CD4-positive, alpha-beta T cell (primary cell): ENCODE data around the gene PCSK2. TPM values are rescaled to one million over a fixed set of nuclear protein-coding genes. Genes with fewer than 3 reads are reported as not detected.
A peak's percentile ranks its signal among the peaks of the same experiment; 100 is the strongest.

ENCODE experiments used
- ATAC-seq: fragments of 200-7000 bp; cut with Tn5 transposase; one replicate; pipeline ENCODE4 v1.10.0; 2022; ENCODE audit warnings: mild to moderate bottlenecking; ENCODE audit not compliant: poor library complexity
- CTCF ChIA-PET: fragments of 350-600 bp; sonication (Branson Sonifier 250); formaldehyde crosslinking; loops from one replicate; lab custom pipeline; 2021; ENCODE audit warnings: antibody characterized with exemption, inconsistent platforms; lab: Charles Lee
- POLR2A ChIA-PET: fragments of 350-600 bp; sonication (Branson Sonifier 250); formaldehyde crosslinking; loops from one replicate; lab custom pipeline; 2021; ENCODE audit warnings: antibody characterized with exemption, inconsistent platforms; lab: Charles Lee
- DNase-seq, 14 experiments: peaks; one replicate each; pipeline ENCODE4 v3.0.0-alpha.2; 2013 to 2020; ENCODE audit warnings: mixed read lengths in 2 of 14
- H3K27ac ChIP-seq, 2 donors: one replicate each; pipeline versions ENCODE4 v1.5.1 to v1.7.0; 2013; ENCODE audit warnings: low read length in 2 of 2, low read depth in 1 of 2, mild to moderate bottlenecking in 1 of 2
- H3K27me3 ChIP-seq, 2 experiments: 1 replicate in 1 of 2; 2 replicates in 1 of 2; pipeline versions ENCODE4 v1.6.1 to v1.7.0; 2013; ENCODE audit warnings: low read length in 2 of 2, control low read depth in 1 of 2, mild to moderate bottlenecking in 1 of 2, moderate library complexity in 1 of 2; ENCODE audit not compliant: insufficient read depth in 2 of 2, control insufficient read depth in 1 of 2
- H3K36me3 ChIP-seq: one replicate; pipeline ENCODE4 v1.6.1; 2013; ENCODE audit warnings: low read length, control low read depth; ENCODE audit not compliant: insufficient read depth
- H3K4me1 ChIP-seq: one replicate; pipeline ENCODE4 v1.6.1; 2013; ENCODE audit warnings: low read length, control low read depth; ENCODE audit not compliant: insufficient read depth
- H3K4me3 ChIP-seq: one replicate; pipeline ENCODE4 v1.5.1; 2013; ENCODE audit warnings: mild to moderate bottlenecking, low read length, moderate library complexity
- H3K9me3 ChIP-seq, 2 experiments: 1 replicate in 1 of 2; 2 replicates in 1 of 2; pipeline versions ENCODE4 v1.6.1 to v1.7.0; 2013; ENCODE audit warnings: low read length in 2 of 2, mild to moderate bottlenecking in 2 of 2, control low read depth in 1 of 2, moderate library complexity in 1 of 2; ENCODE audit not compliant: control insufficient read depth in 1 of 2, insufficient read depth in 1 of 2
- H3K27ac Mint-ChIP-seq: one replicate; pipeline ENCODE4 v1.8.0; 2020; ENCODE audit warnings: mixed read lengths
- H3K27me3 Mint-ChIP-seq: one replicate; pipeline ENCODE4 v1.8.0; 2021; ENCODE audit warnings: mixed read lengths
- H3K36me3 Mint-ChIP-seq: one replicate; pipeline ENCODE4 v1.8.0; 2021; ENCODE audit warnings: low read depth, mixed read lengths
- H3K4me1 Mint-ChIP-seq: one replicate; pipeline ENCODE4 v1.8.0; 2021; ENCODE audit warnings: low read depth, mixed read lengths
- H3K4me3 Mint-ChIP-seq: one replicate; pipeline ENCODE4 v1.8.0; 2020; ENCODE audit warnings: mild to moderate bottlenecking, mixed read lengths
- H3K9me3 Mint-ChIP-seq: one replicate; pipeline ENCODE4 v1.8.0; 2020; ENCODE audit warnings: mixed read lengths
- intact Hi-C, 2 experiments: fragments of 100-400 bp; cut with DNase I in 1 of 2; cut with micrococcal nuclease in 1 of 2; formaldehyde crosslinking; loops; one replicate each; pipeline versions ENCODE4 v1.15.1 to v1.9.0; 2023 to 2025; cut with DNase I, micrococcal nuclease
- total RNA-seq, 174 experiments: library from RNA in 2 of 174; stranded (reverse) in 2 of 174; gene quantifications; one replicate each; pipeline ENCODE4 v1.2.3 and lab custom pipeline; 2021 to 2026
- TF ChIP-seq, protein P1 (sequence below): fragments of 200-600 bp; IDR thresholded peaks from one replicate; pipeline ENCODE4 v1.8.0; 2022; ENCODE audit warnings: antibody characterized with exemption, mild to moderate bottlenecking

The PCSK2 gene
- total RNA-seq, 2 experiments from 2014 or later, result not detected

GRCh38 chr20:17501701-17502100 lies 274.9 kb downstream of the PCSK2 start:
- no peaks in the 10 kb centered on the region for H3K27me3 Mint-ChIP-seq
- intact Hi-C loops, result loop anchor here (5.0 to 10.0 kb wide), 4 partner anchors 183 to 776 kb away; partner anchors contain the start of genes KAT14 (in 1 of the 2), PET117 (in 1 of the 2) and RRBP1 (in 1 of the 2)
- ATAC-seq (no peak), DNase-seq (no peak)
- H3K9me3 ChIP-seq, result no peaks in the 10 kb centered on the region
- CTCF ChIA-PET, result no interaction called here
- H3K36me3 ChIP-seq, result no peaks in the 10 kb centered on the region
- no peaks in the 10 kb centered on the region for H3K9me3 Mint-ChIP-seq
- no peak overlapping the region for H3K4me3 Mint-ChIP-seq
- no peaks in the 10 kb centered on the region for H3K27me3 ChIP-seq
- peaks cover 32% of the 10 kb centered on the region for H3K4me1 Mint-ChIP-seq
- no peak overlapping the region for H3K27ac ChIP-seq
- peaks cover 35% of the 10 kb centered on the region for H3K4me1 ChIP-seq
- no peak overlapping the region for H3K4me3 ChIP-seq
- TF ChIP-seq, protein P1, sequence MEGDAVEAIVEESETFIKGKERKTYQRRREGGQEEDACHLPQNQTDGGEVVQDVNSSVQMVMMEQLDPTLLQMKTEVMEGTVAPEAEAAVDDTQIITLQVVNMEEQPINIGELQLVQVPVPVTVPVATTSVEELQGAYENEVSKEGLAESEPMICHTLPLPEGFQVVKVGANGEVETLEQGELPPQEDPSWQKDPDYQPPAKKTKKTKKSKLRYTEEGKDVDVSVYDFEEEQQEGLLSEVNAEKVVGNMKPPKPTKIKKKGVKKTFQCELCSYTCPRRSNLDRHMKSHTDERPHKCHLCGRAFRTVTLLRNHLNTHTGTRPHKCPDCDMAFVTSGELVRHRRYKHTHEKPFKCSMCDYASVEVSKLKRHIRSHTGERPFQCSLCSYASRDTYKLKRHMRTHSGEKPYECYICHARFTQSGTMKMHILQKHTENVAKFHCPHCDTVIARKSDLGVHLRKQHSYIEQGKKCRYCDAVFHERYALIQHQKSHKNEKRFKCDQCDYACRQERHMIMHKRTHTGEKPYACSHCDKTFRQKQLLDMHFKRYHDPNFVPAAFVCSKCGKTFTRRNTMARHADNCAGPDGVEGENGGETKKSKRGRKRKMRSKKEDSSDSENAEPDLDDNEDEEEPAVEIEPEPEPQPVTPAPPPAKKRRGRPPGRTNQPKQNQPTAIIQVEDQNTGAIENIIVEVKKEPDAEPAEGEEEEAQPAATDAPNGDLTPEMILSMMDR, result no peak
- no peaks in the 10 kb centered on the region for H3K36me3 Mint-ChIP-seq
- POLR2A ChIA-PET, result no interaction called here
- H3K27ac Mint-ChIP-seq, result no peak overlapping the region

GRCh38 chr20:17502105-17502504 lies 275.3 kb downstream of the PCSK2 start:
- Histone ChIP-seq H3K4me3 (no peak overlapping the region), H3K4me1 (peaks cover 39% of the 10 kb centered on the region), H3K36me3 (no peaks in the 10 kb centered on the region), H3K27ac (no peak overlapping the region), H3K9me3 (no peaks in the 10 kb centered on the region), H3K27me3 (no peaks in the 10 kb centered on the region)
- Mint-ChIP-seq H3K27ac (no peak overlapping the region), H3K36me3 (no peaks in the 10 kb centered on the region), H3K4me1 (peaks cover 32% of the 10 kb centered on the region), H3K27me3 (no peaks in the 10 kb centered on the region), H3K9me3 (no peaks in the 10 kb centered on the region), H3K4me3 (no peak overlapping the region)
- intact Hi-C loops, result loop anchor here (5.0 to 10.0 kb wide), 4 partner anchors 183 to 775 kb away; partner anchors contain the start of genes KAT14 (in 1 of the 2), PET117 (in 1 of the 2) and RRBP1 (in 1 of the 2)
- TF ChIP-seq, protein P1, result no peak
- ChIA-PET CTCF (no interaction called here), POLR2A (no interaction called here)
- ATAC-seq (no peak), DNase-seq (no peak)

DNA sequence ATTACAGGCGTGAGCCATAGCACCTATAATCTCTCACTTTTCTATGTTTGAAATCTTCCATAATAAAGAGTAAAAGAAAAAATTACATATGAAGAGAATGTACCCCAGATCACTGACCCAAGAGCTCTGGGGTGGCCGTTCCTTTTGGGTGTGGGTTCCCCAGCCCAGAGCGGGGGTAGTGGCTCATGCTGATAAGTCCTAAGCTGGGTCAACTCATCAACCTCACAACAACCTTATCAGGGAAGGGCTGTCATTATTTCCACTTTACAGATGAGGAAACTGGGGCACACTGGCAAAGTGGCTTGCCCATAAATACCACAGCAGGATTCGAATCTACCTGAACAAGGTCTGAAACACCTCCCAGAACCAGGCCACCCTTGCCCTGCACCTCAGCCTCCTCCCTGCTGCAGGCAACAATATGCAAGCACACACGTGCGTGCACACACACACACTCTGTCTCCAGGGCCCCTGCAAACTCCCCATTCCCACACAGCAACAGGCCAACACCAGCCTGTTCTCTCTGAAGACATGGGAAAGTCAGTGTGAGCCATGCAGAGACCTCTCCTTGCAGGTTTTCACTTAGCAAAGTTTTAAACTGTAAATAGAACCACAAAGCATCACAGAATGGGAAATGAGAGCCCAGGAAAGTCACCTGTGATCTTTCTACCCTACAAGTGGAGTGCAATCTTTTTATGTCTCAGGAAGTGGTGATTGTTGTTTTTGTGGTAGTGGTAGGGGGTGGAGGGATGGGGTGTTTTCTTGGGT lies 276.6 kb downstream of the PCSK2 start:
- peaks cover 41% of the 10 kb centered on the region for H3K4me1 ChIP-seq
- no peaks in the 10 kb centered on the region for H3K9me3 ChIP-seq
- Mint-ChIP-seq H3K27ac (peak overlapping the region; percentile 83), H3K27me3 (no peaks in the 10 kb centered on the region), H3K36me3 (no peaks in the 10 kb centered on the region), H3K9me3 (no peaks in the 10 kb centered on the region), H3K4me1 (peaks cover 32% of the 10 kb centered on the region), H3K4me3 (peak overlapping the region; percentile 20)
- CTCF ChIA-PET, result interaction anchor here (2.4 to 3.3 kb wide), 2 partner anchors 33 to 179 kb away, joined by 11 to 18 read pairs; partner anchors contain the start of gene RRBP1
- DNase-seq, result peak in 2 of 14 experiments; percentile 20 to 28
- H3K27me3 ChIP-seq, result no peaks in the 10 kb centered on the region
- ATAC-seq, result no peak
- no peak overlapping the region for H3K27ac ChIP-seq
- TF ChIP-seq, protein P1, result no peak
- POLR2A ChIA-PET, result interaction anchor here (2.1 kb wide), 1 partner anchor 66 kb away, joined by 7 read pairs; the partner anchor contains the start of gene DSTN
- intact Hi-C loops, result loop anchor here (1.0 to 10.0 kb wide), 10 partner anchors 34 to 774 kb away; partner anchors contain the start of genes KAT14 (in 1 of the 2), PET117 (in 1 of the 2) and RRBP1 (in 1 of the 2)
- H3K36me3 ChIP-seq, result no peaks in the 10 kb centered on the region
- H3K4me3 ChIP-seq, result no peak overlapping the region
